ENCODE results near the gene KCNMB3.
"Not testable (repeated sequence)": the region's sequence is repeated elsewhere in the genome, so short reads cannot be mapped to it uniquely, and the experiment has no call there.

The KCNMB3 gene

GRCh38 chr3:179256813-179257212 lies 5.9 kb upstream of the KCNMB3 start:
- TF ChIP-seq, protein P1, sequence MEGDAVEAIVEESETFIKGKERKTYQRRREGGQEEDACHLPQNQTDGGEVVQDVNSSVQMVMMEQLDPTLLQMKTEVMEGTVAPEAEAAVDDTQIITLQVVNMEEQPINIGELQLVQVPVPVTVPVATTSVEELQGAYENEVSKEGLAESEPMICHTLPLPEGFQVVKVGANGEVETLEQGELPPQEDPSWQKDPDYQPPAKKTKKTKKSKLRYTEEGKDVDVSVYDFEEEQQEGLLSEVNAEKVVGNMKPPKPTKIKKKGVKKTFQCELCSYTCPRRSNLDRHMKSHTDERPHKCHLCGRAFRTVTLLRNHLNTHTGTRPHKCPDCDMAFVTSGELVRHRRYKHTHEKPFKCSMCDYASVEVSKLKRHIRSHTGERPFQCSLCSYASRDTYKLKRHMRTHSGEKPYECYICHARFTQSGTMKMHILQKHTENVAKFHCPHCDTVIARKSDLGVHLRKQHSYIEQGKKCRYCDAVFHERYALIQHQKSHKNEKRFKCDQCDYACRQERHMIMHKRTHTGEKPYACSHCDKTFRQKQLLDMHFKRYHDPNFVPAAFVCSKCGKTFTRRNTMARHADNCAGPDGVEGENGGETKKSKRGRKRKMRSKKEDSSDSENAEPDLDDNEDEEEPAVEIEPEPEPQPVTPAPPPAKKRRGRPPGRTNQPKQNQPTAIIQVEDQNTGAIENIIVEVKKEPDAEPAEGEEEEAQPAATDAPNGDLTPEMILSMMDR (IDR thresholded peaks at IDR 0.05; ENCODE audit: low read depth, low read length), result no peak
- no peak for DNase-seq (ENCODE audit: low read depth in 2 of 2)
- no peak overlapping the region for H3K4me3 ChIP-seq (replicated peaks in 1 of 2; ENCODE audit: low read depth in 2 of 2, low read length in 2 of 2)

DNA sequence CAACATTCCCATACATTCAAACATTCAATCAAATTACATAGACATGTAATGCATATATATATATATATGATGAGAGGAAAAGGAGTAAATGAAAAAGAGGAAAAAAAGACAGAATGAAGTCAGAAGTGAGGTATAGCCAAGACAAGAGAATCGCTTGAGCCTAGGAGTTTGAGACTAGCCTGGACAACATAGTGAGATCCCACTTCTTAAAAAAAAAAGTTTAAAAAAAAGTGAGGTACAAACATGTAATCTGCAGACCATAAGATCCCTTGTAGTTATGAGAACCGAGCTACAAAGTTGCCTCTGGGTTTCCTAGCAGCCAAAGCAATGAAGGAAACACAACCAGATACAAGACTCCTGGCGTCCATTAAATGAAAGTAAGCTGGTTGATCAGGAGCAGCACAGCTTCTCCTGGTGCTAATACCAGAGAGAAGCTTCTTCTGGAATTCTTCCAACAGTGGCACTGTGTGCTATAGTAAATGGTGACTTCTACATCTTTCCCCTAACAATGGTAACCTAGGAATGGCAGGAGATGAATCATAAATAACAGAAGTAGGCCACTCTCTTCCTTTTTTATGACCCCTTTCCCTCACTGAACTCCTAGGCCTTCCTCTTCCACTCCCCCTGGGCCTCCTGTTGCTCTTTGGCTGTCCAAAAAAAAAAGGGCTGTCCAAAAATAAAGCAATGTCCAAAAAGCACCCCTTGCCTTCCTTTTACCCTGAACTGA lies 3.5 kb downstream of the KCNMB3 start:
- no peak overlapping the region for H3K4me3 ChIP-seq (replicated peaks in 1 of 2; ENCODE audit: low read depth in 2 of 2, low read length in 2 of 2)
- DNase-seq (ENCODE audit: low read depth in 2 of 2), result peak; percentile 8 to 36
- TF ChIP-seq, protein P1 (IDR thresholded peaks at IDR 0.05; ENCODE audit: low read depth, low read length), result no peak

GRCh38 chr3:179244878-179245277 lies 6.0 kb downstream of the KCNMB3 start:
- TF ChIP-seq, protein P1 (IDR thresholded peaks at IDR 0.05; ENCODE audit: low read depth, low read length), result no peak
- H3K4me3 ChIP-seq (replicated peaks in 1 of 2; ENCODE audit: low read depth in 2 of 2, low read length in 2 of 2), result no peak overlapping the region
- DNase-seq (ENCODE audit: low read depth in 2 of 2), result no peak

DNA sequence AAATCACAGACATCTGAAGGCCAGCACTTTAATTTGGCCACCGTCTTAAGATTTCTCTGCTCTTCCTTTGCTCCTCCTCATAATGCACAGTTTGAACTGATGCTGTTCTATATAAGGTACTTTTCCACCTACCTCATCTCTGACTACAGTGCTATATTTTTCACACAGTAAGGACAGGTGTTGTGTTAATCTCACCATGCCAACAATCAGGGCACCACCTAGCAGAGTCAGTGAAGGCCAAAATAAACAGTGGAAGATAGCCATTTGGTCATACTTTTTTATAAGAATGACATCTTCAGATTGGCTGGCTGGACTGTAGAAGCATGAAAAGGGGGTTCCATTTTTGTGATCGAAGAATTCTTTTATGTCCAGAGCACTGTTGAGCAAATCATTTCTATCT lies 8.1 kb downstream of the KCNMB3 start:
- not testable (repeated sequence) for H3K4me3 ChIP-seq (replicated peaks in 1 of 2; ENCODE audit: low read depth in 2 of 2, low read length in 2 of 2); DNase-seq (ENCODE audit: low read depth in 2 of 2)

- H3K4me3 ChIP-seq (replicated peaks in 1 of 2; ENCODE audit: low read depth in 2 of 2, low read length in 2 of 2); DNase-seq (ENCODE audit: low read depth in 2 of 2): not testable (repeated sequence)
Measured at GRCh38 chr3:179240299-179240698, 10.6 kb downstream of the KCNMB3 start.

GRCh38 chr3:179236669-179237301 lies 14.1 kb downstream of the KCNMB3 start:
- DNase-seq (ENCODE audit: low read depth in 2 of 2), result no peak

GRCh38 chr3:179234199-179234598 lies 16.7 kb downstream of the KCNMB3 start:
- no peak overlapping the region for H3K4me3 ChIP-seq (replicated peaks in 1 of 2; ENCODE audit: low read depth in 2 of 2, low read length in 2 of 2)

More at GRCh38 chr3:179236669-179237301, 14.1 kb downstream of the KCNMB3 start:
- H3K4me3 ChIP-seq (replicated peaks in 1 of 2; ENCODE audit: low read depth in 2 of 2, low read length in 2 of 2), result no peak overlapping the region
- TF ChIP-seq, protein P1 (IDR thresholded peaks at IDR 0.05; ENCODE audit: low read depth, low read length), result no peak

More at GRCh38 chr3:179234199-179234598, 16.7 kb downstream of the KCNMB3 start:
- peak in 1 of 2 donors; percentile 19 for DNase-seq (ENCODE audit: low read depth in 2 of 2)
- TF ChIP-seq, protein P1 (IDR thresholded peaks at IDR 0.05; ENCODE audit: low read depth, low read length), result no peak
